ENCODE data around the gene SLC25A45.
A peak's percentile ranks its signal among the peaks of the same experiment; 100 is the strongest.

The SLC25A45 gene

GRCh38 chr11:65392186-65392829, 9.9 kb upstream of the SLC25A45 start:
- ChIA-PET POLR2A (no interaction called here), CTCF (interaction anchor here (2.9 to 6.1 kb wide), 3 partner anchors 8 to 24 kb away, joined by 10 to 90 read pairs (median 13); no protein-coding TSS in a partner anchor)
- TF ChIP-seq CTCF (IDR thresholded peaks at IDR 0.05; ENCODE audit: insufficient read depth, low read length, missing control alignments) = no peak

GRCh38 chr11:65390996-65391395, 8.6 kb upstream of the SLC25A45 start:
- CTCF ChIA-PET = interaction anchor here (1.0 to 6.1 kb wide), 6 partner anchors 9 to 120 kb away, joined by 3 to 90 read pairs (median 4); no protein-coding TSS in a partner anchor
- POLR2A ChIA-PET = interaction anchor here (0.6 to 5.6 kb wide), 6 partner anchors 25 to 118 kb away, joined by 3 to 66 read pairs (median 4); partner anchors contain the start of genes MALAT1 and NEAT1

More at GRCh38 chr11:65392186-65392829, 9.9 kb upstream of the SLC25A45 start:
- H3K4me3 ChIP-seq (ENCODE audit: low read depth, low read length) = no peak overlapping the region
- no peak for DNase-seq (ENCODE audit: low read depth, low spot score)

GRCh38 chr11:65390099-65390941, 7.9 kb upstream of the SLC25A45 start:
- ChIA-PET CTCF (interaction anchor here (1.0 to 6.1 kb wide), 8 partner anchors 9 to 120 kb away, joined by 3 to 90 read pairs (median 4); partner anchors contain the start of gene NEAT1), POLR2A (interaction anchor here (0.6 to 5.6 kb wide), 6 partner anchors 24 to 109 kb away, joined by 3 to 66 read pairs (median 4); partner anchors contain the start of genes MALAT1 and NEAT1)
- peak overlapping the region; percentile 40 for H3K4me3 ChIP-seq (ENCODE audit: low read depth, low read length)
- no peak for DNase-seq (ENCODE audit: low read depth, low spot score)
- no peak for TF ChIP-seq CTCF (IDR thresholded peaks at IDR 0.05; ENCODE audit: insufficient read depth, low read length, missing control alignments)

More at GRCh38 chr11:65390996-65391395, 8.6 kb upstream of the SLC25A45 start:
- DNase-seq (ENCODE audit: low read depth, low spot score) = no peak
- H3K4me3 ChIP-seq (ENCODE audit: low read depth, low read length) = peak overlapping the region; percentile 40
- no peak for TF ChIP-seq CTCF (IDR thresholded peaks at IDR 0.05; ENCODE audit: insufficient read depth, low read length, missing control alignments)

- CTCF ChIA-PET = interaction anchor here (1.2 to 6.1 kb wide), 4 partner anchors 11 to 33 kb away, joined by 3 to 90 read pairs (median 8); partner anchors contain the start of gene NEAT1
- no peak for DNase-seq (ENCODE audit: low read depth, low spot score)
- POLR2A ChIA-PET = interaction anchor here (2.3 to 5.6 kb wide), 2 partner anchors 11 to 32 kb away, joined by 6 to 66 read pairs; partner anchors contain the start of gene NEAT1
- H3K4me3 ChIP-seq (ENCODE audit: low read depth, low read length) = no peak overlapping the region; the same call in 1 of the 2 replicates
- TF ChIP-seq CTCF (IDR thresholded peaks at IDR 0.05; ENCODE audit: insufficient read depth, low read length, missing control alignments) = no peak
These were observed 7.0 kb upstream of the SLC25A45 start for GRCh38 chr11:65389294-65389980.

- peak overlapping the region; percentile 23; the same call in 1 of the 2 replicates for H3K4me3 ChIP-seq (ENCODE audit: low read depth, low read length)
- ChIA-PET CTCF (interaction anchor here (1.2 to 6.1 kb wide), 2 partner anchors 10 to 26 kb away, joined by 6 to 90 read pairs; no protein-coding TSS in a partner anchor), POLR2A (interaction anchor here (2.3 to 5.6 kb wide), 2 partner anchors 11 to 32 kb away, joined by 6 to 66 read pairs; partner anchors contain the start of gene NEAT1)
- DNase-seq (ENCODE audit: low read depth, low spot score) = no peak
- TF ChIP-seq CTCF (IDR thresholded peaks at IDR 0.05; ENCODE audit: insufficient read depth, low read length, missing control alignments) = no peak
These were observed 6.3 kb upstream of the SLC25A45 start for GRCh38 chr11:65388731-65389130.
